SK-N-MC (cell line): ENCODE data around the gene AKR7A2.

ENCODE experiments used
- EZH2 ChIP-seq: fragments of 200-600 bp; sonication (generic); IDR thresholded peaks from one replicate; pipeline ENCODE4 v1.6.1; 2017; ENCODE audit warnings: antibody characterized with exemption
- FOXP2 ChIP-seq: optimal IDR thresholded peaks from 2 replicates; pipeline ENCODE3; 2011; ENCODE audit warnings: mild to moderate bottlenecking, moderate library complexity; ENCODE audit not compliant: insufficient read depth; ENCODE audit errors: extremely low read length, control extremely low read depth

DNA sequence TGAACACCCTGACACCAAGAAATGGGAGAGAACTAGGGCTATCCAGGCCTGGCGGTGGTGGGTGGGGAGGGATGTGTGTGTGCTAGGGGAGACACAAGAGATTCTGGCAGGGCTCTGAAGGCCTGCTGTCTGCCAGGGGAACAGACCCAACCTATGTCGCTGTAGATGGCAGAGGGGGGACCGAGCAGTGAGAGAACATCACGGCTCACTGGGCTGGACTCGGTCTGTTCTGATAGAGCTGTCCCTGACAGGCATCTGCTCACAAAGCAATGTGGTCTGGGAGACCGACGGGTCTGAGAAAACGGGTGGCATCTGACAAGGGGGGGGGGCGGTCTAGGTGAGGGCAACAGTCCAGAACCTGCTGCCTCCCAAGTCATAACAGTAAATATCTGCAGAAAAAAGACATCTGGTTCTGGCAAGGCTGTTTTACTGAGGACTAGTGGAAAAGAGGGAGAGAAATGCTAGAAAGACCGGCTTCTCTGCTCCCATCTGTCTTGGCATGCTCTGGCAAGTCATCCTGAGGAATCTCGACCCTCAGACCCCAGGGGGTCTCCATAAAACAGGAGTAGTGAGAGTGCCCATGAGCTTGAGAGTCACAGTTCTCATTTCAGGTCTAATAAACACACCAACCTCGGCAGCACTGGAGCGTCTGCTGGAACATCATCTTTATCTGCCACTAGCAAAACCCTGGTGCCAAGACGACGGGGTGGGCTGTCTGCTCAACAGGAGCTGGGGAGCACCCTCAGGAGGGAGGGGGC is 36.7 kb upstream of the AKR7A2 start:
- TF ChIP-seq EZH2 (no peak), FOXP2 (no peak)
